AG08395 (cell line): ENCODE results near the gene PRAMEF7.
"Not testable (repeated sequence)": the region's sequence is repeated elsewhere in the genome, so short reads cannot be mapped to it uniquely, and the experiment has no call there.

ENCODE experiments used
- DNase-seq: peaks from one replicate; pipeline ENCODE4 v3.0.0; 2012; ENCODE audit warnings: mixed read lengths, low spot score

Gene PRAMEF7

DNA sequence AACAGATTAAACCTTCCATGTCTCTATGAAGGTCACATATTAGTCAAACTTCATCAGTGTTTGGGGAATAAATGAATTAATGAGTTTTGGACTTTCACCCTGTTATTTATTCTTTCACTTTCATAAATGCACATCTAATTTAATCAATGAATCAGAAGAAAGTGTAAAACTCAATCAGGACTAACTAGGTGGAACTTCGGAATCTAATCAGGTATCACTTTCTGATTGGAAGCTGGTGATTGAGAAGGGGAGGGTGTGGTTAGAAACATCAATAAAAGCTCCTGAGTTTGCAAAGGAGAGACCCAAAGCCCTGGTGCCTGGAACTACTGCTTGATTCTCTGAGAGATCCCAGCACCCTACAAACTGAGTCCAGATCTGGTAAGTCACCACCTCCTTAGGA is at the start of gene PRAMEF7:
TSS of gene PRAMEF7 (plus strand) at position 301 of the 400 bp plus-strand sequence. CDS start 1,083 bp downstream, outside the sequence.
- not testable (repeated sequence) for DNase-seq

DNA sequence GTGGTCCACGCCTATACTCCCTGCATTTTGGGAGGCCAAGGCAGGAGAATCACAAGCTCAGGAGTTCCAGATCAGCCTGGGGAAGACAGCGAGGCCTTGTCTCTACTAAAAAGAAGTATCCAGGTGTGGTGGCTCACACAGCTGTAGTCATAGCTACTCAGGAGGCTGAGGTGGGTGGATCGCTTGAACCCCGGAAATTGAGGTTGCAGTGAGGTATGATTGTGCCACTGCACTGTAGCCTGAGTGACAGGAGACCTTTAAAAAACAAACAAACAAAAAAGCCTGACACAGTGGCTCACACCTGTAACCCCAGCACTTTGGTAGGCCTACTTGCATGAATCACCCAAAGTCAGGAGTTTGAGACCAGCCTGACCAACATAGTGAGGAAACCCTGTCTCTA is 38.0 kb upstream of the PRAMEF7 start:
- DNase-seq: not testable (repeated sequence)

DNA sequence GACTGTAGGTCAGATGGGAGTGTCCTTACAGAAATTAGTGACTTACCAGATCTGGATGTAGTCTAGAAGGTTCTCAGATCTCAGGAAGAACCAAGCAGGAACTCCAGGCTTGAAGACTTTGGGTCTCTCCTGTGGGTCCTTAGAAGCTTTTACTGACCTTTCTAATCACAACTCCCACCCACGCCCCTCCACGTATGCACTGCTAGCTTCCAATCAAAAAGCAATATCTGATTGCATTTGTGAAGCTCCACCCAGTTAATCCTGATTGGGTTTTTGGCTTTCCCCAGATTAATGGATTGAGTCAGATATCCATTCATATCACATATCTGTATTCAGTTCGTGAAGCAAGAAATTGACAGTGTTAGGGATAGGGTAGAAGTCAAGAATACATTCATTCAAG is 30.3 kb upstream of the PRAMEF7 start, which contains the start of gene PRAMEF4:
TSS of gene PRAMEF4 (minus strand) at position 101 of the 400 bp plus-strand sequence. CDS start 2,807 bp downstream, outside the sequence.
- not testable (repeated sequence) for DNase-seq

DNA sequence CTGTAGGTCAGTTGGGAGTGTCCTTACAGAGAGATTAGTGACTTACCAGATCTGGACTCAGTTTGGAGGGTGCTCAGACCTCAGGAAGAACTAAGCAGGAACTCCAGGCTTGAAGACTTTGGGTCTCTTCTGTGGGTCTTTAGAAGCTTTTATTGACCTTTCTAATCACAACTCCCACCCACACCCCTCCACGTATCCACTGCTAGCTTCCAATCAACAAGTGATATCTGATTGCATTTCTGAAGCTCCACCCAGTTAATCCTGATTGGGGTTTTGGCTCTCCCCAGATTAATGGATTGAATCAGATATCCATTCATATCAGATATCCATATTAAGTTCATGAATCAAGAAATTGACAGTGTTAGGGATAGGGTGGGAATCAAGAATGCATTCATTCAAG is 18.2 kb upstream of the PRAMEF7 start, which contains the start of gene PRAMEF10:
TSS of gene PRAMEF10 (minus strand) at position 101 of the 400 bp plus-strand sequence. CDS start 2,423 bp downstream, outside the sequence.
- DNase-seq: not testable (repeated sequence)

DNA sequence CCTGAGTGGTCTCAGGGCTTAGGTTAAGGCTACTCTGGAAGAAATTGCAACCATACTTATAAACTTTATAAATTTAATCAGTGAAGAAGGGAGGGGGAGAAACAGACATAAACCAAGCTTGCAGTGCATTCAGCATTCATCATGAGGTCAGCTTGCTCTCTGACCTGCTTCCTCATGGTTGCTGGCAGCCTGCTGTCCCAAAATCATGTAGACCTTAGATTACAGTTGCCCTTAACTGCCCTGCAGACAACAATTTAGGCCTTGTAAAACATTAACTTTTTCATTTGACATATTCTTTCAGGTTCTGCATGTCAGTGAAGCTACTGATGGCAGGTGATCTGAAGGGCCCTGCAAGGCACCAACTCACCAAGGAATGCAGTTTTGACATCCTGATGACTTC is 17.2 kb upstream of the PRAMEF7 start:
- DNase-seq: not testable (repeated sequence)

DNA sequence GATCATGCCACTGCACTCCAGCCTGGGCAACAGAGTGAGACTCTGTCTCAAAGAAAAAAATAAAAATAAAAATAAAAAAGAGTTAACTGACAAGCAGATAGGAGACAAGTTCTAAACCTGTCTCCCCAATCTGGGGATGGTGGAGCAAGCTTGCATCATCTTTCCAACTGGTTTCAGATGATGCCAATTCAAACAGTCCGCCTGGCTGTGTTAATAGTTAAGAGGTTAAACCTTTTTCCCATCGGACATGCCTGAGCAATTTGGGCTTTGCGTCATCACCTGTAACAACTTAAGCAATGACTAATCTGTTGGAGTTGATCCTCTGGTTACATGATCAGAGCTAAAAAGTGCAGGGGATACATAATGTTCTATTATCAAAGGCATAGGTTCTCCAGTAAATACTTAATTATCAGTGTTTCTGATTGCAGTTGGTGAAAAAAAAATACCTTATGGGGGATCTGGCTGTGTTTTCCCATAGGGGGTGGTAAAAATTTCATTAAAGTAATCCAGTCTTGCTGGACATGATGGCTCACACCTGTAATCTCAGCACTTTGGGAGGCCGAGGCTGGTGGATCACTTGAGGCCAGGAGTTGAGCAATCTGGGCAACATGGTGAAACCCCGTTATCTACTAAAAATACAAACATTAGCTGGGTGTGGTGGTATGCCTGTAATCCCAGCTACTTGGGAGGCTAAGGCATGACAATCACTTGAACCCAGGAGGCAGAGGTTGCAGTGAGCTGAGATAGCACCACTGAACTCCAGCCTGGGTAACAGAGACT is 12.4 kb upstream of the PRAMEF7 start:
- not testable (repeated sequence) for DNase-seq

DNA sequence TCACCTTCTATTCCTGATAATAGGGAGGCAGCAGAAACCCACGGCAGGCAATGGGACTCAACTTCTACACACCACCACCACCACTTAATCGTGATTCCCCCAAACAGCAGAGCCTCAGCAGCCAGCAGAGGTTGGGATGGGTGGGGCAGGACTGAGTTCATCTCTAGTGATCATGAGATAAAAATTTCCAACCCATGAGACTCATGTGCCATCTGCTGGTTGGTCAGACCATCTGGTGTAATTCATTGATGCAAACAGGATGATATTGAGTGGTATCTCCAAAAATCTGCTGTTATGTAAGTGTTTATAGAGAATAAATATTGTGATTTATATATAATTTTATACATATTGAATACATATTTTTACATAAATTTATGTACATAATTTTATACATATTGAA is 5.3 kb downstream of the PRAMEF7 start:
- DNase-seq: not testable (repeated sequence)

DNA sequence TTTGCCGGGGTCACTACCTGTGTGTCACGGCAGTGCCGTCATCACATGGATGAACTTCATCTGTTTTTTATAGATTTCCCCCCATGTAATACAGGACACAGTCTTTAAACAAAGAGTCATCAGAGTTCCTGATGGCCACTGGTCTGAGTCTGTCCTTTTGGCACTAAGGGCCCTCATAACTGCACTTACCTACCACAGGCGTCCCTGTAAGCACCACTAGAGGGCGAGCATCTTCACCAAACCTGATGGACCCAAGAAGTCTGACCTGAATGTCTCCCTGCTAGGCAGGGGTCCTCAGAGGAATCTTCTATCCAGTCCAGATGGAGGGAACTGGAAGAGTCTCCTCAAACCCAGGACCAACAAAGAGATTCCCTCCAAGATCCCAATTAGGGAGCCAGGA is 8.0 kb downstream of the PRAMEF7 start:
- not testable (repeated sequence) for DNase-seq

DNA sequence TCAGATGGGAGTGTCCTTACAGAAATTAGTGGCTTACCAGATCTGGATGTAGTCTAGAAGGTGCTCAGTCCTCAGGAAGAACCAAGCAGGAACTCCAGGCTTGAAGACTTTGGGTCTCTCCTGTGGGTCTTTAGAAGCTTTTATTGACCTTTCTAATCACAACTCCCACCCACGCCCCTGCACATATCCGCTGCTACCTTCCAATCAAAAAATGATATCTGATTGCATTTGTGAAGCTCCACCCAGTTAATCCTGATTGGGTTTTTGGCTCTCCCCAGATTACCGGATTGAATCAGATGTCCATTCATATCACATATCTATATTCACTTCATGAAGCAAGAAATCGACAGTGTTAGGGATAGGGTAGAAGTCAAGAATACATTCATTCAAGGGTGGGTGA is 31.1 kb downstream of the PRAMEF7 start, which contains the start of gene PRAMEF6:
TSS of gene PRAMEF6 (minus strand) at position 101 of the 400 bp plus-strand sequence. CDS start 5,062 bp downstream, outside the sequence.
- not testable (repeated sequence) for DNase-seq
